ENCODE data around the gene KCNMB2.
"Not testable (repeated sequence)": the region's sequence is repeated elsewhere in the genome, so short reads cannot be mapped to it uniquely, and the experiment has no call there.

The KCNMB2 gene

DNA sequence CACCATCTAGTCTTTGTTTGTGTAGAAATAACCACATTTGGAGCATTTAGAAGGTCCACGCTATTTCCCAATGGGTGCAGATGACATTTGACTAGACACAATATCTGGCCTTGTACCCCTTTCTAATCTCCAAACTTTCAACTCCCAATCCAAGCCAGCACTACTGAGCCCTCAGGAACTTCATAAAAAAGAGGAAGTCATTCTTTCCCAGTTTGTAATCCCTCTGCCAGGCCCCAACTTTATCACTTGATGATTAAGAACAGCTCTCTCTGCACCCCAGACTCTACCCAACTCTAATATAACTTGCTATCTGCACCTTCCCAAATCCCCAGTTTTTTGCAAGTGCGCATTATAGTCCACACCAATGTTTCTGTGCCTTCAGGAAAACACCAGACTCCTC, 170.2 kb downstream of the KCNMB2 start:
- DNase-seq: no peak

DNA sequence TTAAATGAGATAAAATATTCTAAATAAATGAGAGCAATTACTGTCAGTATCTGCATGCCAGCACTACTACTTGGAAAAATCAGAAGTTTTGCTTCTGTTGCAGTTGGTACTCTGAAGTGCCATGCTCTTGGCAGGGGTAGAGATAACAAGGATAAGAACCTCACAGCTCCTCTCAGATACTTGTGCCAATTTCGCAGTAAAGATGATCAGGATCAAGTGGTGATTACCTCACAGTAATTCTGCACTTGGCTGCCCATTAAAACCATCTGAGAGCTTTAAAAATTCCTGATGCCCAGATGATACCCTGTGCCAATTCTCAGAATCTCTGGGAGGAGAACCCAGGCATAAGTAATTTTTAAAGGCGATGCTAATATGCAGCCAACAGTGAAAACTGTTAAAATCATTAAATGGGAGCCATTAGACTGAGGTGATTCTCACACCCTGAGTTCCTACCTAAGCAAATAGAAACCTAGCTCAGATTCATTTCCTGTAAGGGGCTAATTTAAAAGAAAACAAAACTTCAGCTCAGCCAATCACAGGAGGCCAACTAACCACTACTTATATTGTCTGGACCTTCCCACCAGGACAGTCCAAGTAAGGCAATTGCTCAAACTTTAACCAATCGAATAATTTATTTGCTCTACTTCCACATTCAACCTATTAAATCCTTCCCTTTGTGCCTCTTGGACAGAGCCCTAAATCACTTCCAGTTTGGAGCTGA, 171.2 kb downstream of the KCNMB2 start:
- DNase-seq: no peak

DNA sequence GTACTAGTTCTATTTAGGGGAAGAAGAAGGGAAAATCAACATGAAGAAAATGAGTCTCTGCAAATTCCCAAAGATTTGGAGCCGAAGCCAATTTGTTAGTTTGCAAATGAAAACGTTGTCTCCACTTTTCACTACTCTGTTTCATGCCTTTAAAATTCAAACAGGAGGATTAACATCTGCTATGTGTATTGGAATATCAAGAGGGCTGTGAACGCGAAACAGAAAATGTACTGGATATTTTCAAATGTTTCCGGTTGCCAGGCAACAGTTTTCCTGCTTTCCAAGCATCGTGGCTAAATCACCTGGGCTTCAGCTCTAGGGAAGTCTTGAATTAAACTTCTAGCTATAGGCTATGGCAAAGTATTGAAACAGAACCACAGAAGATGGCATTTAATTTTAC, 172.8 kb downstream of the KCNMB2 start:
- DNase-seq: no peak

DNA sequence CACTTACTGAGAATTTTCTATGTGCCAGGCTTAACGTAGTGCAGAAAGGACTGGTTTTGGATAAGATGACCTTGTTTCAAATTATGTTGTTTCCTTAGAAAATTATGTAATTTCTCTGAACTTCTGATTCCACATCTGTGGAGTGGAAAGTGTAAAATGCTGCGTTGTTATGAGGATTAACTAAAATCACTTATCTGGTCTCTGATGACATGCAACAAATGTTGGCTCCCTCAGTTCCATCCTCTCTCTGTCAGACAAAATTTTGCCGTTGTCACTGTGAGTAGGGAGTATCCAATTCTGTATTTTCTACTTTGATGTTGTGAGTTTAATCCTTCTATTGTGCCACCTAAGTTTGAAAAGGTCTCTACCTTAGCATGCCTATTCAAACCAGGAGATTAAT, 175.5 kb downstream of the KCNMB2 start:
- DNase-seq: no peak

DNA sequence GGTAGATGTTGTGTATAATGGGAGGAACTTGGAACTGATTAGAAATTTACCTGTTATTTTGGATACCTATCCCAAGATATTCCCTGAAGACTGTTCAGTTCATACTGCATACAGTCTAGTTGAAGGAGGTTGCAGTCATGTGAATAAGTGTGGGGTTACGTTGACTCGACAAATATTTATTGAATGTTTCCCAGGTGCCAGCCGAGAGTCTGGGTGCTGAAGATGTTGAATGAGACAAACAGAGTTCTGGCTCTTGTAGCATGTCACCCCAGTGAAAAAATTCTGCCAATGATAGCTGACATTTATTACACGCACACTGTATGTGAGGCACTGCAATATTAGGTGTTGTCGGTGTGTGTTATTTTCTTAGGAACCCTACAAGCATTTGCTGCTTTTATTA, 176.0 kb downstream of the KCNMB2 start:
- DNase-seq: no peak

DNA sequence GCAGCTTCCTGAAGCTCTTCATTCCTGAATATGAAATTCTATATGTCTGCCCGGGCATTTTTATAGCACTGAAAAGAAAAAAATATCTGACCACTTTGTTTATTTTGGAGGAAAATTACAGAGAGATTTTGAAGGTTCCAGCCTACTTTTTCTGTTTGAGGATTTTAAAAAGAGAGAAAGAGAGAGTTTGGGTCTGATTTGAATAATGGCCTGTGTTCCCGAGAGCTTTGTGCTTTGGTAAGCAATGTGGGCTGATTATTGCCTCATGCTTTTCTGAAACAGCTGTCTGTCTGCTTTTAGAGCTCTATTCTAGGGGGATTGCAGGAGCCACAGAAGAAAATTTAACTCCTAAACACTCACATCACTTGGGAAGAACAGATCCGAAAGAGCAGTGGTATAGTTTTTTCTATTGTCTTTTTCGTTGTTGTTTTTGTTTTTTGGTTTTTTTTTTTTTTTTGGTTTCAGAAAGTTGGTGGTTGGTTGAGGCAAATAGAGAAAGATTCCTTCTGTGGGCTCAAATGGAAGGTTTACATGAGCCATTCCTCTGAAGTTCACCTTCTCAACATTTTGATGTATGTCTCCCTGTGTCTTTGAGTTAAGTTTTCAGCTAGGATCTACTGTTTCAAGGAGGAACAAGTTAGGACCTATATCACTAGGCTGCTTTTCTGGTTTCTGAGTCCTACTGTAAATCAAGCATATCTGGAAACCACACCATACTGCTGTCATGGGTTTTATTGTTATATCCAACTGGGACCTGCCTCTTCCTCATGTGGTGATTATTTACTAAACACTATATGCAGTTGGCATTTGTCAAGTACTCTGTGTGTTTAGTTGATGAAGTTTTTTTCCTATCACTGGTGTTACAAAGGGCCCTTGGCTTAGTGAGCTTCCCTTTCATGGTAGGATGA, 178.9 kb downstream of the KCNMB2 start:
- no peak for DNase-seq

DNA sequence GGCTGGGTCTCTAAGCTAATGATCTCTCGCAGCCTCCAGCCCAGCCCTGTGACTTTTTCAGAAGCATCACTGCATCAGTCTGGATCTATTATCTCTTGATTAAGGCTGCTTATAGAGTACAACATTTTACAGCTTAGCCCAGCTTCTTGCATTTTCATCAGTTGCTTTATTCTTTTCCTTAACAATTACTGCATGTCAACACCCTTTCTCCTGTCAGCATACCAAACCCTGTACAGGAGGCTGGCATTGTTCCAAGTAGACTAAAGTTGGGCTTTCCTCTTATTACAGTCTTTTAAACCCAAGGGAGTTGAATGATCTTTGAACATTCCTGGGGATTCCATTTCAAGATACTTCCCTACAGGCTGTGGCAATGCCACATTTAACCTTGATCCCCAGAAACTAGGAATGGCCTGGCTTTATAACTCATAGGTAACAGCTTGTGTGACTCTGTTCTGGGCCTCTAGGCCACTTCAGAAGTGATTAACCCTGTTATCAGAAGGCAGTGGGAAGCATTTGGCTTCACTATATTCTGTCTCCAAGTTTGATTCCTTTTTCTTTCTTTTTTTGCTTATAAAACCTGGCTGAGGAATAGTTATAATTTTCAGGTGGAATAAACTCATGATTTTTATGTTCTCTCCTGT, 182.9 kb downstream of the KCNMB2 start:
- no peak for DNase-seq

DNA sequence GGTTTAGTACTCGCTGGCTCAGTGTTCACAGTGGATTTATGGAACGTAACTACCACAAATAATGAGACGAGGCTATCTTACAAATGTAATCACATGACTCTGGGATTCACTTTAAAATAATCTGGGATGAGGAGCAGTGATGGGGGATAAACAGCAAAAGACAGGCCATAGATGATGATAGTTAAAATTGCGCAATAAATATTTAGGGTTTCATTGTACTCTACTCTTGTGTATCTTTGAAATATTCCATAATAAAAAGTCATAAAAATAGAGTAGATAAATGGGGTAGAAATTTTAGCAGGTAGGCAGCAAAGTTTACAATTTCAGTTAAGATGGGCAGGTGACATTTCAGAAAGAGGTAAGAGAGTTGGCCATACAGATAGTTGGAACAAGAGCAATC, 196.6 kb downstream of the KCNMB2 start:
- no peak for DNase-seq

DNA sequence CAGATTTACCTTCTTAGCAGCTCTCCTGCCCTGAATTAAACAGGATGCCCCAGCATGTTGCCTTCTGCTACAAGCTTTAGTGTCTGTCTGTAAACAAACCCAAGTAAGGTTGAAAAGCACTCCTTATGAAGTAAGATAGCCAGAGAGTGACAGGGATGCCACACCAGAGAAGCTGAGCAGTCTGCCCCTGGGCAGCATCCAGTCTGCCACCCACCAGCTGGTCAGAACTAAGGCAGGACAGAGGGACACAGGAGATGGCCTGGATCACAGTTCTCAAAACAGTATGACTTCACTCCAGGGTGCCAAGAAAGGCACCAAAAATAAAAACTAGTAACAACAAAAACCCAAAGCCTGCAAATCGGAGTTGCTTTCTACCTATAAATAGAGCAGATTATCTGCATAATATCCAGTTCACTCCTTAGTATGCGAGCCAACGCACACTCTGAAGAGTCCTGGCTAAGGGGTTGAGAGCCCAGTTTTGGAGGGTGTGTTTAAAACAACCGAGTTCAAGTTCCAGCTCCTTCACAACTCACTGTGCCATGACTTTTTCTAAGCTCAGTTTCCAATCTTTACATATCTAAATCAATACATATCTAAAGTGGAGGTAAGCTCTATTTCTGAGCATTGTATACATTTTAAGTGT, 198.9 kb downstream of the KCNMB2 start:
- DNase-seq: no peak

DNA sequence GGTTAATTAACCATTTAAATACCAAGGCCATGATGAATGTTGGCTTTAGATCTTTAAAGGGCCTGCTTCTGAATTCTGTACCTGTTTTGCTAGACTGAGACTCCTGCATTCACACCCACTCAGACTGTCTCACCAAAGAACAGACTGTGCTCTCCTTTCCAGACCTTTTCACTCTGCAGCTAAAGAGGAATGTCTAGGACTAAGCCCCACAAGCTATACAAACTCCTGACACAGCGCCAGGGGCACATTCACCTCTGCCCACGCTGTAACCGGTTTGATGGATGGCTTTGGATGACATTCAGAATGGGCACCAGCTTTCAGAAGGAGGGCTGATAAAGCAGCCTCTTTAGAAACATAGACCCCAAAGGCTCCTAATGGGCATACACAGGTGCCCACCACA, 200.1 kb downstream of the KCNMB2 start:
- DNase-seq: no peak

DNA sequence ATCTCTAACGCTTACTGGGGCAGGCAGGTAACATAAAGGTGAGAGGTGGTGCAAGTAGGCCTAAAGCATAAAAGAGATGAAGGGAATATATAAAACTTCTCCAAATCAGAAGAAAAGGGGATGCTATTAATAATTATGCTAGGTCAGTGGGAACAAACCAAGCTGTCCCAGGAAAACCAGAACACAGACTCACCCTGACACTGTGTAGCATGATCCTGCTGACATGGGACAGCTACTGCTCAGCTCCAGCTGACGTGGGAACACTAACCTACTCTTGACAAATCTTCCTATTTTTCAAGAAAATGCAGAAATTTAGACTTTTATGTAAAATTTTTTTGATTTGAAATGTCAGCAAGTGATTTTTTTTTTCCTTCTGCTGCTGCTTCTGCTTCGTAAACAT, 203.5 kb downstream of the KCNMB2 start:
- no peak for DNase-seq

DNA sequence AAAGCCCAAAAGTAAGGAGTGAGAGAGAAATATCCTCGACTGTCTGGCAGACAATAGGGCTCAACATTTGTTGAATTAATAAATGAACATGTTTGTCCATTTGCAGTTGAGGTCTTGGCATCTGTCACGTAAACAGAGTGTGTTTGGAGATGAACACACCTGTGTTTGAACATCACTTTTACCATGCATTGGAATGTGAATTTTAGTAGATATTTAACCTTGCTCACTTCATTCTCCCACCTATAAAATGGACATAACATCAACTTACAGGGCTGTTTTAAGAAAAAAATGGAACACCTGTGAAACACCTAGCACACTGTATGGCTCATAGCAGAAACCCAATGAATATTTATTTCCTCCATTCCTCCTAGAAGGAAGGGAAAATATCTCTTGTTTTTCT, 204.8 kb downstream of the KCNMB2 start:
- no peak for DNase-seq

DNA sequence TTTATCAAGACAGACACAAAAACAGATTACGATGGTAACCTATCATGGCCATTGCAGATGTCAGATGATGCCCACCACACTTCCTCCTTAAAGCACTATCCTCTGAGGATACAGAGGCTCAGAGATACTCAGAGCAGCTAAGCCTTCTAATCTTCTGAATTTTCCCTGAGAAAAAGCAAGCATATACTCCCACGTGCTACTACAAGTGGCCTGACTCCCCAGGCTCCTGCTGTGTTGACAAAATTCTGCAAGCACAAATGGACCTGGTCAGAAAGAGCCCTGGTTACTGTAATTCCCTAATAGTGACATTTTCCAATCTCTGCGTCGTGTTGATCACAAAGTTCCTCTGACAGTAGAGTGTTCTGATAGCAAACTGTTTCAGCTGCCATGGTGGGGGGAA, 207.1 kb downstream of the KCNMB2 start:
- DNase-seq: no peak

DNA sequence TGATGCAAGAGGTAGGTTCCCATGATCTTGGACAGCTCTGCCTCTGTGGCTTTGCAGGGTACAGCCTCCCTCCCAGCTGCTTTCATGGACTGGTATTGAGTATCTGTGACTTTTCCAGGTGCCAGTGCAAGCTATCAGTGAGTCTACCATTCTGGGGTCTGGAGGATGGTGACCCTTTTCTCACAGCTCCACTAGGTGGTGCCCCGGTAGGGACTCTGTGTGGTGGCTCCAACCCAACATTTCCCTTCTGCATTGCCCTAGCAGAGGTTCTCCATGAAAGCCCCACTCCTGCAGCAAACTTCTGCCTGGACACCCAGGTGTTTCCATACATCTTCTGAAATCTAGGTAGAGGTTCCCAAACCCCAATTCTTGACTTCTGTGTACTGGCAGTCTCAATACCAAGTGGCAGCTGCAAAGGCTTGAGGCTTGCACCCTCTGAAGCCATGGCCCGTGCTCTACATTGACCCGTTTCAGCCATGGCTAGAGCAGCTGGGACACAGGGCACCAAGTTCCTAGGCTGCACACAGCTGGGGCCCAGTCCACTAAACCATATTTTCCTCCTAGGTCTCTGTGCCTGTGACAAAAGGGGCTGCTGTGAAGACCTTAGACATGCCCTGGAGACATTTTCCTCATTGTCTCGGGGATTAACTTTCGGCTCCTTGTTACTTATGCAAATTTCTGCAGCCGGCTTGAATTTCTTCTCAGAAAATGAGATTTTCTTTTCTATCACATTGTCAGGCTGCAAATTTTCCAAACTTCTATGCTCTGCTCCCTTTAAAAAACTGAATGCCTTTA, 209.8 kb downstream of the KCNMB2 start:
- not testable (repeated sequence) for DNase-seq

DNA sequence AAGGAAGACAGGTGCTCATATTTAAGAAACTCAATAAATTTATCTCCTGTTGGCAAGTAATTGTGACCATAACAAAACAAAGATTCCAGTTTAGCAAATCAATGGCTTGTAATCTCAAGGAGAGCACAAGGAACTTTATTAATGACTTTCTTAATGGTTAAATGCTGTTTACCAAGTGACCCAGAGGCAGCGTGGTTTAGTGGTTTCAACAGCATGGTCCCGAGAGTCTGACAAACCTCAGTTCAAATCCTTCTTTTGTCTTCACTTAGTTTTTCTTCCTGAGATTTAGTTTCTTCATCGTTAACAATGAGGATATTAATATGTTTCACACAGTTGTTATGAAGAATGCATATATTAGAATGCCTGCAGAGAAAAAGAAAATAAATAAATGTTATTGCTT, 212.6 kb downstream of the KCNMB2 start:
- no peak for DNase-seq

DNA sequence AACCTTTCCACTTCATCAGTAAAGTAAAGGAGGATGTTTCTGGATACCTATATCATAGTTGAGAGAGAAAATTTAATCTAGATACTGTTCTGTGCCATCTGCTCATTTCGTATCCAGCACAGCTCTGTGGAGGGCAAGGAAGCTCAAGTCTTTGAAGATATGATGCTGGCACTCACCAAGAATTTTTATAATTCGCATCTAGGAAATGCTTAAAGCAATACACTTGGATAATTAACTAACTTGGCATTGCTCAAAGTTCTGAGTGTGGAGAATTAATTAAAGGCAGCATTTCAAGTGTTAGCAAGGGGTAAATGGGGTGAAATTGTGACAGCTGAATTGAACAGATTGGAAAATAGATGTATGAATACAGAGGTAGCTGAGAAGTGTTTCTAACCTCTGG, 213.2 kb downstream of the KCNMB2 start:
- no peak for DNase-seq

DNA sequence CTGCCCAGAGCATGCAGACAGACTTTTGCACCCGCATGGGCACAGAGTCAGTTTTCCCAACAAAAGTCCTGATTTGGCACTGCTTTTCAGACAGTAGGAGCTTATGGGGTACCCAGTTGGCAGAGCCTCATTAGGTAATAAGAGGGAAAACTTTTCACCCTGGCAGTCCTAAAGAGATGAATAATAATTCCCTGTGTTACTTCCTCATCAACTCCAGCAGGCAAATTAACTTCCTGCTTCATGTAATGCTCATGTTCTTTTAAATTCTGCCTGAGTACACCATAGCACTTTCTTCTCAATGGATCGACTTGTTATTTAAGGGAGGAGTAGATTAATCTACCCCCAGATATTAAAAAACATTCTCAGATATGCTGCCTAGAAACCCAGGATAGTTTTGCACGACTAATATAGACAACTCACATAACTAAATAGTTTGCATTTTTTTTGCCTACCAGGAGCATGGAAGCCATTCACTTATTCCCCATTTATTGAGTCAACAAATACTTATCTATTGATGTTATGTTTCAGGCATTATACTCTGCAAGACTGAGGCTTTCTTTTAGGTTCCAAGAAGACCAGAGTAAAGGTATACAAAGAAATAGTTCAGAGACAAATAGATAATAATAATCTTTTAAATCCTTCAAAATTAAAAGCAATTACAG, 214.5 kb downstream of the KCNMB2 start:
- DNase-seq: no peak

DNA sequence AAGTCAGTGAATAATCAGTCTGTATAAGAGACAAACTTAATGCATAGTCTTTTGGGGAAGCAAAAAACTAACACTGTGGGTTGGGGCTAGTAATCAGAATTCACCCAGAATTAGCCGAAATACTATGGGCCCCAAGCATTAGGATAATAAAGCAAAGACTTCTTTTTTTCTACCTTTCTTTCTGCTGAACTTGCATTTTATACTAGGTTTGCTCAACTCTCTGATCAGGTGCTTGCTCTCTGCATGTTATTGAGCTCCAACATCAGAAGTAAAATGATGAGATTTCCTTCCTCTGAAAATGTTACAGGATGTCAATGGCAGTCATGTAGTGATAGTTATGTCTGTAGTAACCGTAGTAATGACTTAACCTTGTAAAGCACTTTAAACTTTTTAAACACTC, 216.6 kb downstream of the KCNMB2 start:
- no peak for DNase-seq

DNA sequence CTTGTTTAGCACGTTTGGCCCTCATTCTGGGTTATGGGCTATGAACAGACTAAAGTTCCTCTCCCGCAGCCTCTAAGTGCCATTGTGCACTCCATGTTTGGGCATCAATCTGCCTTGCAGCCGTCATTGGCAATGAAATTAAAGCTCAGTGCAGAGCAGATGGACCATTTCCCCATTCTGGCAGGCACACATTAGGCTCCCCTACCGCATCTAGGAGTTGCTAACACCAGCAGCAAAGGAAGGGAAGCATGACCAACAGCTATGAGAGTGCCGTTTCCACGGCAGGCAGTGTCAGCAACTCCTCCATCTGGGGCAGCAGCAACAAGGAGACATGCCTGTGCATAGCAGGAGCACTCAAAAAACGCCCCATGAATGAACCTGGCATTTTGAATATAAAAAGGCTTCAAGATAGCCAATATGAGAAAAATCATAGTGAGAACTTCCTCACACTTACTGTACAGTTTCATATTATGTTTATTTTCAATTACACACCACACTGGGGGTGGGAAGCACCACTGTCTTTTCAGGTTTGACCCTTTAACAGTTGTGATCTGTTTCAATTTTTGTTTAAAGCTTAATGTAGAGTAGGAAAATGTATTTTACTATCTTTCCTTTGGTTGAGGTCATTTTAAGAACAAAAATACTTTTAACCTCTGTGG, 218.7 kb downstream of the KCNMB2 start:
- no peak for DNase-seq

DNA sequence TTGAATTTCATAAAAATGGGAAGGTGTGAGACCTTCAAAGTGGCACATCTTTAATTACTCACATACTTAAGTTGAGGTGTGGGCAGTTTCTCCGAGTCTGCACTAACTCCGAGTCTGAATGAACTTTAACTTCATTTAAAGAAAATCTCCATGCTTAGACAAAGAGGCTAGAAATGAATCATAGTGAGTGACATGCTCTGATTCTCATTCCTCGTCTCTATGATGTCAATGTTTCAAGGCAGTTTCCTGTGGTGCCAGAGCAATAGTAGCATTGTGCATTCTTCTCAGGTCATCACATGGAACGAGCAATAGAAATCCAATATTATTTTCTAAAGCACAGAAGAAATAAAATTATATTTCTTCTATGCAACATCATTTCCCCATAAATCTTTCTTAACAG, 224.8 kb downstream of the KCNMB2 start:
- DNase-seq: no peak

DNA sequence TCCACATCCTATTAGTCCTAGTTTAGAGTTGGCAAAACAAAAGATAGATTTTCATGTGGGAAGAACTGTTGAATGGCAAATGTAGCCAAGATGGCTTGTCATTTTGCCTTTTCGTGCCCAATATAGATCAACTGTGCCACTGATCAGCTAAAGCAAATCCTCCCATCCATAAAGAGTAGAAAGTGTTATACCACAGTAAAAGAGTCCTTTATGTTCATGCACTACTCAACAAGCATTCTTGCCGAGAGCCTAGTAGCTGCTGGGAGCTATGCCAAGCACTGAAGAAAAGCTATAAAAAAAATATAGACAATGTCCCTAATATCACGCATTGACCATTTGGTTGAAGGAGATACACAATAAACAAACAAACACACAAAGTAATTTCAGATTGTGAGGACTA, 225.2 kb downstream of the KCNMB2 start:
- no peak for DNase-seq

Measured in SIG-M5 (cell line).